ENCODE data around the gene GPRC5C.

DNA sequence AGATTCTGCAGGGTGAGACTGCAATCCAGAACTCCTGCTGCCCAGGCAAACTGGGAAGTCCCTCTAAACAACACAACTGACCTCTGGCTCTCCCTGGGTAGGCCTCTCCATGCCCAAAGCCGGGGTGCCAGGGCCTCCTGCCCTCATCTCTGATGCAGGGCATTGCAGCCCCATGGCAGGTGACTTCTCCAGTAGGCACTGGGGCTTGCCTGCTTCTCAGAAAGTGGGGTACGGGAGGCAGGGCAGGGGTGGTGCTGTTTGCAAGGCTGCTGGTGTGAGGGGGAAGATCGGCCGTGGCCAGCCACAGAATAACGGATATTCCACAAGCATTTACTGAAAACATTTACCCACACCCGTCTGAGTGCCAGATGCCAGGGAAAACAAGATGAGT is 4.1 kb upstream of the GPRC5C start:
- TF ChIP-seq SUZ12 (IDR thresholded peaks at IDR 0.05; ENCODE audit: low read depth, low read length) (no peak), BRCA1 (CRISPR knock-in tag; IDR thresholded peaks at IDR 0.05) (no peak)
- TF ChIP-seq, protein P1, sequence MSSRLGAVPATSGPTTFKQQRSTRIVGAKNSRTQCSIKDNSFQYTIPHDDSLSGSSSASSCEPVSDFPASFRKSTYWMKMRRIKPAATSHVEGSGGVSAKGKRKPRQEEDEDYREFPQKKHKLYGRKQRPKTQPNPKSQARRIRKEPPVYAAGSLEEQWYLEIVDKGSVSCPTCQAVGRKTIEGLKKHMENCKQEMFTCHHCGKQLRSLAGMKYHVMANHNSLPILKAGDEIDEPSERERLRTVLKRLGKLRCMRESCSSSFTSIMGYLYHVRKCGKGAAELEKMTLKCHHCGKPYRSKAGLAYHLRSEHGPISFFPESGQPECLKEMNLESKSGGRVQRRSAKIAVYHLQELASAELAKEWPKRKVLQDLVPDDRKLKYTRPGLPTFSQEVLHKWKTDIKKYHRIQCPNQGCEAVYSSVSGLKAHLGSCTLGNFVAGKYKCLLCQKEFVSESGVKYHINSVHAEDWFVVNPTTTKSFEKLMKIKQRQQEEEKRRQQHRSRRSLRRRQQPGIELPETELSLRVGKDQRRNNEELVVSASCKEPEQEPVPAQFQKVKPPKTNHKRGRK (CRISPR knock-in tag; IDR thresholded peaks at IDR 0.05), result no peak

Data from HepG2 (cell line).